HFFc6 (cell line): ENCODE results near the gene GOLGA8R. TPM values are rescaled to one million over a fixed set of nuclear protein-coding genes. Genes with fewer than 3 reads are reported as not detected.
"Not testable (repeated sequence)": the region's sequence is repeated elsewhere in the genome, so short reads cannot be mapped to it uniquely, and the experiment has no call there.

Experiments
- DNase-seq: peaks from one replicate; pipeline ENCODE4 v3.0.0-alpha.2; 2018
- H3K27ac Mint-ChIP-seq: 2 replicates; pipeline ENCODE4 v1.8.0; 2020; ENCODE audit warnings: mild to moderate bottlenecking, mixed read lengths
- H3K27me3 Mint-ChIP-seq: 2 replicates; pipeline ENCODE4 v1.8.0; 2021; ENCODE audit warnings: mild to moderate bottlenecking, moderate library complexity, mixed read lengths; ENCODE audit not compliant: insufficient read depth
- H3K36me3 Mint-ChIP-seq: 2 replicates; pipeline ENCODE4 v1.8.0; 2021; ENCODE audit warnings: low read depth, mixed read lengths
- H3K4me1 Mint-ChIP-seq: 2 replicates; pipeline ENCODE4 v1.8.0; 2020; ENCODE audit warnings: low read depth, mixed read lengths
- H3K4me3 Mint-ChIP-seq: 2 replicates; pipeline ENCODE4 v1.8.0; 2020; ENCODE audit warnings: mild to moderate bottlenecking, moderate library complexity, mixed read lengths
- H3K9me3 Mint-ChIP-seq: 2 replicates; pipeline ENCODE4 v1.8.0; 2020; ENCODE audit warnings: mild to moderate bottlenecking, mixed read lengths
- total RNA-seq, 6 experiments: library from RNA; stranded (reverse); fragmentation: NEBNext Ultra II Directional; extraction: Animal tissue kit (Norgen Biotek cat#: 25700); gene quantifications; 2 replicates in 1 of 6; 3 replicates in 5 of 6; pipeline ENCODE4 v1.2.3, GENCODE V29; 2021

GOLGA8R gene
- total RNA-seq, 6 experiments from 2014 or later = 0.07 to 0.51 (median 0.28) TPM; not detected in 1

DNA sequence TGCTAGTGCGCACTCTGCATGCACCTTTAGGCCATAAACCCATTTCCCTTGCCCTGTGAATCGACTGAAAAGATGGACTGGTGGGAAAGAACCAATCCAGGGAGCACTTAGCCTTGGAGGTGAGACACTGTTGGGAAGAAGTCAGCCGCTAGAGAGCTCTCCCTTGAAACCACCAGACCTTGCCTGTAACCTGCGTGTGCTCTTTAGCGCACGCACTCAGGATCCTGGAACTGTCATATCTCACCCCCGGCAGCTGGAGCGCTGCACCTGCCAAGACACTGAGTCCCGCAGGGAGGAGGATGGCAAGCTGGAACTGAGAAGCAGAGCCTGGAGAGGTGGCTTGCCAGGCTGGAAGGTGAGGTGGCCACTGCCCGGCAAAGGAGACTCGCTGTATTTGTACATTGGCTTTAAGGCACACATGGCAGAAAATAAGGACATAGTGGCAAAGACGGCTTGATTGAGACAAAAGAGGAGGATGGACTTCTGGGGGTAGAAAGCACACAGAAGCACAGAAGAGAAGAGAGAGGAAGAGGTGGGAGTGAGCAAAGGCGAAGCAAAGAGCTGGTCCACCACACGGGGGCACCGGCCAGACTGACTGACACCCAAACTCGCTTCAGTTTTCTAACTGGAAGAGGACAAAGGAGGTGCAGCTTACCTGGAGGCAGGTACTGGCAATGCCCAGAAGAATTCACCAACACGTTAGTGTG lies 37.5 kb downstream of the GOLGA8R start:
- not testable (repeated sequence) for H3K9me3 Mint-ChIP-seq, H3K27ac Mint-ChIP-seq, H3K4me1 Mint-ChIP-seq, H3K36me3 Mint-ChIP-seq, DNase-seq, H3K4me3 Mint-ChIP-seq, H3K27me3 Mint-ChIP-seq

DNA sequence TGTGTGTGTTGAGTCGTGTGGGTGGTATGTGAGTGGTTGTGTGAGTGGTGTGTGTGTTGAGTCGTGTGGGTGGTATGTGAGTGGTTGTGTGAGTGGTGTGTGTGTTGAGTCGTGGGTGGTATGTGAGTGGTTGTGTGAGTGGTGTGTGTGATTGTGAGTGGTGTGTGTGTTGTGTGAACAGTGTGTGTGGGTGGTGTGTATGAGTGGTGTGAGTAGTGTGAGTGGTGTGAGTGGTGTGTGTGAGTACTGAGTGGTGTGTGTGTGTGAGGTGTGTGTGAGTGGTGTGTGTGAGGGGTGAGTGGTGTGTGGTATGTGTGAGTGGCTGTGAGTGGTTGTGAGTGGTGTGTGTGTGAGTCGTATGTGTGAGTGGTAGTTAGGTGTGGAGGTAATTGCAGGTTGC lies 38.2 kb downstream of the GOLGA8R start:
- H3K27me3 Mint-ChIP-seq, H3K27ac Mint-ChIP-seq, H3K36me3 Mint-ChIP-seq, H3K4me1 Mint-ChIP-seq, H3K4me3 Mint-ChIP-seq, H3K9me3 Mint-ChIP-seq, DNase-seq: not testable (repeated sequence)

DNA sequence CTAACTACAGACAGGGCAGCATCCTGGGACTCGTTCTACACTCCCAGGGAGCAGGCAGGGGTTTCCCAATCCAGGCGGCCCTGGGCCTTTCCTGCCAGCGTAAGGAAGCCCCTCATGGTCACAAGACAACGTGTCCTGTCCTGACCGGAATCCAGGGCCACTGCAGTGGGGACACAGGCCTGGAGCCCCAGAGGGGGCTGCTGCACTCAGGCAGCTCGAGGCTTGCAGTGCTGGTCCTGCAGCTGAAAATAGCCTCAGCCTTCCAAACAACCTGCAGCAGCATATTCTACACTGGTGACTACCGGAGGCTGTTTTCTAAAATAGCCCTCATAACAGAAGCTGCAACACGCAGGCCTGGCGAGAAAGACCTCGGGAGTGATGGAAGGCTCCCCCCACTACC lies 39.2 kb downstream of the GOLGA8R start:
- H3K4me3 Mint-ChIP-seq, H3K4me1 Mint-ChIP-seq, H3K36me3 Mint-ChIP-seq, DNase-seq, H3K27me3 Mint-ChIP-seq, H3K9me3 Mint-ChIP-seq, H3K27ac Mint-ChIP-seq: not testable (repeated sequence)

DNA sequence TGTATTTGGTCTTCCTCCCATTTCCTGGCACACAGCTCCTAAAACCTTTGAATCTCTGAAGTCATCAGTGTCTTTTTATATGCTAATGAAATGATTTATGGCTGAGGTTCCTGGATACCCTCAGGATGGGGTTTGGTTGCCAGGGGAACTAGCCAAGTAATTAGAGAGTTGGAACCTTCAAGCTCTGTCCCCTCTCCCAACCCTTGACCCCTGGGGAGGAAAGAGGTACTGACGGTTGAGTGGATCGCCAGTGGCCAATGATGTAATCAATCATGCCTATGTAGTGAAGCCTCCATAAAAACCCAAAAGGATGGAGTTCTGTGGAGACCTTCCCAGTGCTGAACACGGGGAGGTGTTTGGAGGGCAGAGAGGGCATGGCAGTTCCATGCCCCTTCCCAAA lies 45.8 kb downstream of the GOLGA8R start:
- not testable (repeated sequence) for H3K27me3 Mint-ChIP-seq, H3K4me3 Mint-ChIP-seq, DNase-seq, H3K27ac Mint-ChIP-seq, H3K36me3 Mint-ChIP-seq, H3K4me1 Mint-ChIP-seq, H3K9me3 Mint-ChIP-seq

DNA sequence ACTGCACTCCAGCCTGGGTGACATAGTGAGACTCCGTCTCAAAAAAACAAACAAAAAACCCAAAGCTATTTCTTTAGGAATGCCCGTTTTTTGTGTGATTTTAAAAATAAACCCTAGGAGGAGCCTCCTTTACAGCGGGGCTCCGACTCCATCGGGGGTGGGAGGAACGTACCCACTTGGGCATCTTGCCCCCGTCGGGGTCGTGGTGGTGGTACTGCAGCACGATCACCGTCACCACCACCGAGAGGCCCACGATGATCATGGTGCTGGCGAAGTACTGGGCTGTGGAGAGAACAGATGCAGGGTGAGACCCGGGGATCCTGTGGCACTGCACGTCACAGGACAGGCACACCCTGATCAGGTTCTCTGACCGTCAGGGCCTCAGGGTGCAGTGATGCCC lies 46.8 kb downstream of the GOLGA8R start:
- not testable (repeated sequence) for H3K9me3 Mint-ChIP-seq, H3K27me3 Mint-ChIP-seq, H3K4me1 Mint-ChIP-seq, H3K27ac Mint-ChIP-seq, DNase-seq, H3K4me3 Mint-ChIP-seq, H3K36me3 Mint-ChIP-seq

DNA sequence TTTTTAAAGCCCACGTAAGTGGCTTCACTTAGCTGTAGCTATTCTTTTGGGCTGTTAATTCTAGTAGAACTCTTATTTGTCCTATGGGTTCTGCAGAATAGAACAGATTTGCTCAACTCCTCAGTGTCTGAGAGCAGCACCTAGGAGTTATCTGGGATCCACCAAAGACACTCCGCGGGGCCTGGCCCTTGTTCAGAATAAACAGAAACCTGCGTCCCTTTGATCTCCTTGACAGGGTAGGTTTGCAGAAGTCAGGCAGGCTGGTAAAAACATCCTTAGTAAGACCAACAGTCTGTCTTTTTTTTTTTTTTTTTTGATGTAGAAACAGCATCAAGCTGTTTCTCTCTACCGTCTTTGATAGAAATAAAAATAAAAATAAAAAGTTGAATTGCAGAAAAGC lies 52.7 kb downstream of the GOLGA8R start:
- H3K9me3 Mint-ChIP-seq, H3K36me3 Mint-ChIP-seq, H3K27ac Mint-ChIP-seq, H3K4me1 Mint-ChIP-seq, H3K27me3 Mint-ChIP-seq, DNase-seq, H3K4me3 Mint-ChIP-seq: not testable (repeated sequence)

DNA sequence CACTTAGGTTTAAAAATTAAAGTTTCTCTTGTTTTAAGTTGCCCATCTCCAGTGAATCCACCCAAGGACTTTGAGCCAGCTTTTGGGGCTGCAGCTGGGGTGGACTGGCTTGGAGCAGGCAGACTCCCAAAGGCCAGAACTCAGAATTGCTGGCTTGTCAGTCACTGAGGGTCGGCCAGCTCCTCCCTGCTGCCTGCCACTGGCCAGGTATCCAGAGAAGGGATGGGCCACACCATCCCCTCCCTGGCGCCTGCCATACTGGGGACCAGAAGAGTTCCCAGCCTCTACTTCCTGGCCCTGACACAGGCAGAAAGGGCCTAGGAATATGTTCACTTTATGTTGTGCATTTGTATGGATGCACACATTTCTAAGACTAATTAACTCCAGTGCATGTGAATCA lies 53.1 kb downstream of the GOLGA8R start:
- not testable (repeated sequence) for H3K4me1 Mint-ChIP-seq, H3K4me3 Mint-ChIP-seq

DNA sequence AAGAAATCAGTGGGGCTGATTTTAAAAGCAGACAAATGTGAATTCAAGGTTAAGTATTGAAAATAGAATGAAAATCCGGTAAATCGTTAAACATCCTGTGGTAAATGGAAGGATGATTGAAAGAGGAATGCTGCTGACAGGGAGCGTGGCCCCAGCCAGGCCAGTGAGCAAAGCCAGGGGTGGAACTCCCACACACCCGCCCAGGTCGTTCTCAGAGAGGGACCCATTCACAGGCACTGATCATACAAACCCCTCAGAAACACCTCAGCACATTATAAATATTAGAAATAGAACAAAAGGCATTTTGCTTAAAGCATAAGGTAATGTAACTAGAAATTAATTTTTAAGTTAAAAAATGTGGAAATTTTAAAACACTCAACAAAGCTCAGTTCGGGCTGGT lies 59.0 kb downstream of the GOLGA8R start:
- not testable (repeated sequence) for H3K36me3 Mint-ChIP-seq, H3K4me3 Mint-ChIP-seq, H3K27me3 Mint-ChIP-seq, H3K4me1 Mint-ChIP-seq, DNase-seq, H3K27ac Mint-ChIP-seq, H3K9me3 Mint-ChIP-seq

More for the DNA sequence above, 53.1 kb downstream of the GOLGA8R start:
- H3K36me3 Mint-ChIP-seq, DNase-seq, H3K9me3 Mint-ChIP-seq, H3K27me3 Mint-ChIP-seq, H3K27ac Mint-ChIP-seq: not testable (repeated sequence)

Other genes with a start within 250 kb of the GOLGA8R start
- gene CHRFAM7A, start 20.7 kb downstream of the GOLGA8R start, total RNA-seq = not detected
- gene GOLGA8Q, start 137.8 kb upstream of the GOLGA8R start, total RNA-seq = under 1 TPM in 2 of 6 experiments, not detected in 4; 0.15 to 0.45 TPM
- gene GOLGA8H, start 189.8 kb upstream of the GOLGA8R start, total RNA-seq = not detected